Small intestine (tissue), 4 donors: ENCODE measurements around the gene MLLT3. TPM values are rescaled to one million over a fixed set of nuclear protein-coding genes. Genes with fewer than 3 reads are reported as not detected.

Experiments used
- polyA plus RNA-seq, 4 donors: library from polyadenylated mRNA; stranded (reverse) in 3 of 4; unstranded in 1 of 4; fragments of 200-250 nt in 3 of 4; fragments of 120-200 nt in 1 of 4; gene quantifications; one replicate each; pipeline versions ENCODE4 v1.2.1 to v1.2.3, GENCODE V29; 2013
- donor health status: healthy with polysubstance abuse.
- donor health status: Bipolar disorder and iron deficiency.
- donor health status: healthy.

The MLLT3 gene
- polyA plus RNA-seq, 4 donors = 8.9 to 34.5 (median 14.0) TPM

Other genes starting within 250 kb of the MLLT3 start
- 10 to 100 TPM in 1 of 4 donors, 1 to 10 TPM in 3; 3.5 to 14.9 (median 6.9) TPM for gene FOCAD, start 61.8 kb upstream of the MLLT3 start, polyA plus RNA-seq